Stimulated activated naive CD4-positive, alpha-beta T cell (primary cell): Measurements from ENCODE around the gene AAMP.
"Not testable (repeated sequence)": the region's sequence is repeated elsewhere in the genome, so short reads cannot be mapped to it uniquely, and the experiment has no call there.

Experiments used
- DNase-seq, 6 experiments: peaks; one replicate each; lab custom pipeline; 2025; lab: John Stamatoyannopoulos, UW

AAMP gene

GRCh38 chr2:218269900-218270720, at the start of gene AAMP, which contains the start of gene PNKD:
AAMP (minus strand) TSS chr2:218270137; CDS start chr2:218270086, 51 bp downstream.
PNKD (plus strand) TSS chr2:218270519; CDS start chr2:218270536, 17 bp downstream.
- DNase-seq = peak; percentile 99 to 100 (median 100)

GRCh38 chr2:218318241-218318640, 48.3 kb upstream of the AAMP start:
- no peak for DNase-seq

GRCh38 chr2:218317835-218318234, 47.9 kb upstream of the AAMP start:
- DNase-seq = no peak

- DNase-seq = no peak
These were observed 47.3 kb upstream of the AAMP start for GRCh38 chr2:218317303-218317630.

GRCh38 chr2:218315397-218315796, 45.5 kb upstream of the AAMP start:
- no peak for DNase-seq

GRCh38 chr2:218314764-218315163, 44.8 kb upstream of the AAMP start:
- DNase-seq = not testable (repeated sequence)

GRCh38 chr2:218313356-218313755, 43.4 kb upstream of the AAMP start:
- DNase-seq = no peak

- no peak for DNase-seq
These were observed 42.4 kb upstream of the AAMP start for GRCh38 chr2:218312267-218312756.

GRCh38 chr2:218311541-218312266, 41.8 kb upstream of the AAMP start:
- not testable (repeated sequence) for DNase-seq

- DNase-seq = no peak
These were observed 41.1 kb upstream of the AAMP start for GRCh38 chr2:218310853-218311540.

GRCh38 chr2:218307415-218308090, 37.6 kb upstream of the AAMP start:
- no peak for DNase-seq

GRCh38 chr2:218306184-218306920, 36.4 kb upstream of the AAMP start:
- DNase-seq = no peak

- DNase-seq = no peak
These were observed 35.4 kb upstream of the AAMP start for GRCh38 chr2:218305383-218305782.

GRCh38 chr2:218301176-218301819, 31.4 kb upstream of the AAMP start:
- DNase-seq = peak; percentile 70 to 94 (median 82)

- no peak for DNase-seq
These were observed 30.2 kb upstream of the AAMP start for GRCh38 chr2:218300141-218300540.

GRCh38 chr2:218298314-218298875, 28.5 kb upstream of the AAMP start:
- no peak for DNase-seq

- DNase-seq = no peak
These were observed 26.9 kb upstream of the AAMP start for GRCh38 chr2:218296847-218297246.

GRCh38 chr2:218296200-218296599, 26.3 kb upstream of the AAMP start:
- no peak for DNase-seq

GRCh38 chr2:218295029-218295428, 25.1 kb upstream of the AAMP start:
- DNase-seq = no peak

- no peak for DNase-seq
These were observed 24.6 kb upstream of the AAMP start for GRCh38 chr2:218294430-218295022.
